GM18907 (cell line): ENCODE data around the gene STRA8.
A peak's percentile ranks its signal among the peaks of the same experiment; 100 is the strongest.

Experiments
- ATAC-seq: cut with Tn5 transposase; IDR thresholded peaks from one replicate; pipeline ENCODE4 v1.9.1; 2021; ENCODE audit warnings: mild to moderate bottlenecking, moderate library complexity; ENCODE audit not compliant: unreplicated experiment

STRA8 gene

GRCh38 chr7:135235841-135236240, 2.2 kb downstream of the STRA8 start:
- ATAC-seq = no peak

GRCh38 chr7:135236727-135237126, 3.1 kb downstream of the STRA8 start:
- ATAC-seq = peak; percentile 92

GRCh38 chr7:135238112-135238744, 4.6 kb downstream of the STRA8 start:
- no peak for ATAC-seq

GRCh38 chr7:135239263-135239662, 5.6 kb downstream of the STRA8 start:
- ATAC-seq = no peak

- ATAC-seq = no peak
Observed at GRCh38 chr7:135240441-135240840, 6.8 kb downstream of the STRA8 start.

GRCh38 chr7:135242096-135242684, 8.6 kb downstream of the STRA8 start:
- no peak for ATAC-seq

- ATAC-seq = no peak
Observed at GRCh38 chr7:135245226-135246190, 11.9 kb downstream of the STRA8 start.

- ATAC-seq = no peak
Observed at GRCh38 chr7:135246191-135246825, 12.7 kb downstream of the STRA8 start.

GRCh38 chr7:135247746-135248471, 14.3 kb downstream of the STRA8 start:
- ATAC-seq = no peak

GRCh38 chr7:135248546-135248945, 14.9 kb downstream of the STRA8 start:
- ATAC-seq = no peak

- ATAC-seq = no peak
Observed at GRCh38 chr7:135251496-135252391, 18.1 kb downstream of the STRA8 start.

GRCh38 chr7:135253851-135254771, 20.5 kb downstream of the STRA8 start:
- ATAC-seq = no peak

GRCh38 chr7:135257790-135258189, 24.2 kb downstream of the STRA8 start:
- no peak for ATAC-seq

GRCh38 chr7:135258585-135258984, 24.9 kb downstream of the STRA8 start:
- no peak for ATAC-seq

- no peak for ATAC-seq
Observed at GRCh38 chr7:135259702-135260101, 26.1 kb downstream of the STRA8 start.

GRCh38 chr7:135260470-135260869, 26.8 kb downstream of the STRA8 start:
- ATAC-seq = no peak

- ATAC-seq = no peak
Observed at GRCh38 chr7:135260930-135261721, 27.5 kb downstream of the STRA8 start.
